PFSK-1 (cell line): ENCODE data around the gene ING2.

Experiments
- FOXP2 ChIP-seq: optimal IDR thresholded peaks from 2 replicates; pipeline ENCODE3; 2011; ENCODE audit warnings: borderline replicate concordance, control low read depth, inconsistent platforms; ENCODE audit not compliant: insufficient read depth; ENCODE audit errors: extremely low read length, extremely low read depth
- POLR2AphosphoS5 ChIP-seq: IDR thresholded peaks from 2 replicates; pipeline ENCODE4 v1.6.1; 2012; ENCODE audit warnings: low read depth, mild to moderate bottlenecking, control low read depth, low read length, moderate library complexity
- REST ChIP-seq, 2 experiments: IDR thresholded peaks; 2 replicates each; pipeline versions ENCODE4 v1.6.1 to v1.8.0; 2011 to 2012; ENCODE audit warnings: low read depth in 2 of 2, low read length in 2 of 2, control low read depth in 1 of 2, inconsistent platforms in 1 of 2, mild to moderate bottlenecking in 1 of 2, moderate library complexity in 1 of 2; ENCODE audit not compliant: insufficient read depth in 1 of 2
- SIN3A ChIP-seq: IDR thresholded peaks from 2 replicates; pipeline ENCODE4 v1.6.1; 2012; ENCODE audit warnings: mild to moderate bottlenecking, low read length, moderate library complexity, borderline replicate concordance; ENCODE audit not compliant: insufficient read depth
- TAF1 ChIP-seq: IDR thresholded peaks from 2 replicates; pipeline ENCODE4 v1.6.1; 2012; ENCODE audit warnings: low read length, control low read depth, borderline replicate concordance; ENCODE audit not compliant: insufficient read depth

Gene ING2

GRCh38 chr4:183532821-183533220 is 28.0 kb downstream of the ING2 start:
- no peak for TF ChIP-seq FOXP2
- no peak for TF ChIP-seq REST (IDR thresholded peaks at IDR 0.05; ENCODE audit: insufficient read depth in 1 of 2, low read depth in 2 of 2, low read length in 2 of 2)
- no peak for TF ChIP-seq POLR2AphosphoS5
- TF ChIP-seq TAF1: no peak

GRCh38 chr4:183533698-183534097 is 28.8 kb downstream of the ING2 start:
- no peak for TF ChIP-seq FOXP2
- no peak for TF ChIP-seq POLR2AphosphoS5
- no peak for TF ChIP-seq REST (IDR thresholded peaks at IDR 0.05; ENCODE audit: insufficient read depth in 1 of 2, low read depth in 2 of 2, low read length in 2 of 2)
- no peak for TF ChIP-seq SIN3A
- no peak for TF ChIP-seq TAF1

GRCh38 chr4:183540410-183541009 is 35.7 kb downstream of the ING2 start:
- TF ChIP-seq SIN3A (no peak), FOXP2 (no peak), TAF1 (no peak), POLR2AphosphoS5 (no peak), REST (IDR thresholded peaks at IDR 0.05; ENCODE audit: insufficient read depth in 1 of 2, low read depth in 2 of 2, low read length in 2 of 2) (no peak)

GRCh38 chr4:183541010-183541751 is 36.3 kb downstream of the ING2 start:
- TF ChIP-seq FOXP2 (no peak), REST (IDR thresholded peaks at IDR 0.05; ENCODE audit: insufficient read depth in 1 of 2, low read depth in 2 of 2, low read length in 2 of 2) (no peak), SIN3A (no peak), POLR2AphosphoS5 (no peak), TAF1 (no peak)

- no peak for TF ChIP-seq FOXP2
- TF ChIP-seq POLR2AphosphoS5: no peak
- no peak for TF ChIP-seq TAF1
- TF ChIP-seq REST (IDR thresholded peaks at IDR 0.05; ENCODE audit: insufficient read depth in 1 of 2, low read depth in 2 of 2, low read length in 2 of 2): no peak
- TF ChIP-seq SIN3A: no peak
Measured at GRCh38 chr4:183541752-183542040, 36.8 kb downstream of the ING2 start.
